Trophoblast cell (in vitro differentiated cells and primary cell): ENCODE data around the gene RAPGEF1.
A peak's percentile ranks its signal among the peaks of the same experiment; 100 is the strongest.
"Not testable (repeated sequence)": the region's sequence is repeated elsewhere in the genome, so short reads cannot be mapped to it uniquely, and the experiment has no call there.

Source experiments
- DNase-seq, 2 donors: peaks; one replicate each; pipeline ENCODE4 v3.0.0-alpha.2; 2016
- H2AFZ ChIP-seq: 2 replicates; pipeline ENCODE4 v1.6.1; 2013; ENCODE audit warnings: low read length, moderate library complexity, mild to moderate bottlenecking; ENCODE audit not compliant: insufficient read depth, poor library complexity
- H2AK5ac ChIP-seq: 2 replicates; pipeline ENCODE4 v1.6.1; 2013; ENCODE audit warnings: mild to moderate bottlenecking, low read length
- H2BK120ac ChIP-seq: 2 replicates; pipeline ENCODE4 v1.6.1; 2013; ENCODE audit warnings: low read length, mild to moderate bottlenecking, moderate library complexity; ENCODE audit not compliant: insufficient read depth, poor library complexity
- H2BK12ac ChIP-seq: 2 replicates; pipeline ENCODE4 v1.6.1; 2013; ENCODE audit warnings: mild to moderate bottlenecking, low read length, moderate library complexity
- H2BK5ac ChIP-seq: 2 replicates; pipeline ENCODE4 v1.6.1; 2013; ENCODE audit warnings: low read length, low read depth, moderate library complexity, mild to moderate bottlenecking; ENCODE audit not compliant: poor library complexity
- H3K14ac ChIP-seq: 2 replicates; pipeline ENCODE4 v1.6.1; 2013; ENCODE audit warnings: mild to moderate bottlenecking, low read length
- H3K18ac ChIP-seq: 2 replicates; pipeline ENCODE4 v1.6.1; 2013; ENCODE audit warnings: mild to moderate bottlenecking, low read length
- H3K23ac ChIP-seq: 2 replicates; pipeline ENCODE4 v1.6.1; 2013; ENCODE audit warnings: low read length
- H3K27ac ChIP-seq: 2 replicates; pipeline ENCODE4 v1.5.1; 2013; ENCODE audit warnings: low read depth, mild to moderate bottlenecking, inconsistent platforms, low read length, moderate library complexity
- H3K27me3 ChIP-seq: 2 replicates; pipeline ENCODE4 v1.6.1; 2013; ENCODE audit warnings: inconsistent platforms, mild to moderate bottlenecking, low read length, moderate library complexity; ENCODE audit not compliant: insufficient read depth
- H3K36me3 ChIP-seq, 2 experiments: 1 replicate in 1 of 2; 2 replicates in 1 of 2; pipeline ENCODE4 v1.6.1; 2013; ENCODE audit warnings: low read length in 2 of 2, mild to moderate bottlenecking in 2 of 2, moderate library complexity in 1 of 2; ENCODE audit not compliant: insufficient read depth in 2 of 2, control insufficient read depth in 1 of 2
- H3K4ac ChIP-seq: 2 replicates; pipeline ENCODE4 v1.6.1; 2013; ENCODE audit warnings: low read depth, mild to moderate bottlenecking, low read length, moderate library complexity
- H3K4me1 ChIP-seq, 2 experiments: 1 replicate in 1 of 2; 2 replicates in 1 of 2; pipeline ENCODE4 v1.6.1; 2013; ENCODE audit warnings: low read length in 2 of 2, mild to moderate bottlenecking in 2 of 2, moderate library complexity in 1 of 2; ENCODE audit not compliant: insufficient read depth in 2 of 2, control insufficient read depth in 1 of 2
- H3K4me2 ChIP-seq: 2 replicates; pipeline ENCODE4 v1.6.1; 2013; ENCODE audit warnings: inconsistent platforms, mild to moderate bottlenecking, low read length, moderate library complexity
- H3K4me3 ChIP-seq: 2 replicates; pipeline ENCODE4 v1.5.1; 2013; ENCODE audit warnings: mild to moderate bottlenecking, low read depth, low read length, inconsistent platforms
- H3K79me1 ChIP-seq: one replicate; pipeline ENCODE4 v1.6.1; 2013; ENCODE audit warnings: low read length
- H3K79me2 ChIP-seq: 2 replicates; pipeline ENCODE4 v1.6.1; 2013; ENCODE audit warnings: low read length, mild to moderate bottlenecking; ENCODE audit not compliant: control insufficient read depth, insufficient read depth, poor library complexity
- H3K9ac ChIP-seq: 2 replicates; pipeline ENCODE4 v1.6.1; 2013; ENCODE audit warnings: mild to moderate bottlenecking, low read length
- H3K9me3 ChIP-seq: 2 replicates; pipeline ENCODE4 v1.6.1; 2013; ENCODE audit warnings: low read depth, mild to moderate bottlenecking, control low read depth, inconsistent platforms, low read length; ENCODE audit not compliant: insufficient read depth
- H4K12ac ChIP-seq: 2 replicates; pipeline ENCODE4 v1.6.1; 2013; ENCODE audit warnings: low read depth, mild to moderate bottlenecking, low read length, moderate library complexity
- H4K8ac ChIP-seq: 2 replicates; pipeline ENCODE4 v1.6.1; 2013; ENCODE audit warnings: low read depth, mild to moderate bottlenecking, low read length, moderate library complexity
- H4K91ac ChIP-seq: one replicate; pipeline ENCODE4 v1.6.1; 2013; ENCODE audit warnings: low read depth, mild to moderate bottlenecking, low read length, moderate library complexity
- WGBS: extraction: QIAGEN DNeasy Blood & Tissue Kit; methylation state at CpG from one replicate; pipeline ENCODE4 v1.1.7; 2013; ENCODE audit warnings: missing lambda C conversion rate; ENCODE audit not compliant: insufficient read length, insufficient coverage; ENCODE audit errors: extremely low coverage; 5-methylcytosine and 5-hydroxymethylcytosine counted together

The RAPGEF1 gene

GRCh38 chr9:131712151-131712716 lies 27.6 kb downstream of the RAPGEF1 start:
- no CpG with 5 or more reads among the region's 10 CpGs for WGBS
- H3K27ac ChIP-seq: no peak overlapping the region
- H3K36me3 ChIP-seq: peaks cover 2 to 3% of the 10 kb centered on the region in 2 experiments
- no peak overlapping the region for H4K12ac ChIP-seq
- no peak overlapping the region for H3K4me2 ChIP-seq
- no peak overlapping the region for H3K4me3 ChIP-seq
- no peak overlapping the region for H2AFZ ChIP-seq
- H3K79me2 ChIP-seq: peaks cover 18% of the 10 kb centered on the region
- no peaks in the 10 kb centered on the region for H3K9me3 ChIP-seq
- no peak overlapping the region for H2BK12ac ChIP-seq
- no peaks in the 10 kb centered on the region for H3K27me3 ChIP-seq
- H3K18ac ChIP-seq: no peak overlapping the region
- no peak overlapping the region for H3K9ac ChIP-seq
- no peak for DNase-seq
- H4K91ac ChIP-seq: no peak overlapping the region
- H2AK5ac ChIP-seq: no peak overlapping the region
- H3K79me1 ChIP-seq: peaks cover 12% of the 10 kb centered on the region
- H4K8ac ChIP-seq: no peak overlapping the region
- peaks cover 19 to 28% of the 10 kb centered on the region in 2 experiments for H3K4me1 ChIP-seq
- H2BK120ac ChIP-seq: no peak overlapping the region
- H3K23ac ChIP-seq: no peak overlapping the region
- no peak overlapping the region for H3K14ac ChIP-seq
- H3K4ac ChIP-seq: peak overlapping the region; percentile 46
- H2BK5ac ChIP-seq: no peak overlapping the region

- Histone ChIP-seq H3K4me1 (peaks cover 29 to 42% of the 10 kb centered on the region in 2 experiments), H4K12ac (peak overlapping the region; percentile 24), H3K4me2 (no peak overlapping the region), H2AFZ (no peak overlapping the region), H3K18ac (no peak overlapping the region), H2BK12ac (peak overlapping the region; percentile 62), H3K9ac (no peak overlapping the region), H3K14ac (no peak overlapping the region), H3K36me3 (peaks cover 0 to 2% of the 10 kb centered on the region in 2 experiments), H3K4me3 (no peak overlapping the region), H3K79me1 (peaks cover 19% of the 10 kb centered on the region), H4K8ac (no peak overlapping the region), H2BK120ac (no peak overlapping the region), H3K9me3 (no peaks in the 10 kb centered on the region), H3K4ac (peak overlapping the region; percentile 31), H3K79me2 (peaks cover 11% of the 10 kb centered on the region), H3K27ac (peak overlapping the region; percentile 69), H3K27me3 (no peaks in the 10 kb centered on the region), H2BK5ac (peak overlapping the region; percentile 58), H4K91ac (peak overlapping the region; percentile 75), H2AK5ac (no peak overlapping the region), H3K23ac (no peak overlapping the region)
- DNase-seq: peak; percentile 95 to 96
- no CpG with 5 or more reads among the region's 10 CpGs for WGBS
These were observed 30.0 kb downstream of the RAPGEF1 start for GRCh38 chr9:131709771-131710431.

GRCh38 chr9:131709010-131709770 lies 30.7 kb downstream of the RAPGEF1 start:
- Histone ChIP-seq H3K18ac (peak overlapping the region; percentile 43), H3K27ac (peak overlapping the region; percentile 69), H2BK12ac (peak overlapping the region; percentile 62), H4K12ac (peak overlapping the region; percentile 24), H3K79me1 (peaks cover 16% of the 10 kb centered on the region), H3K14ac (peak overlapping the region; percentile 18), H4K91ac (peak overlapping the region; percentile 75), H2BK5ac (peak overlapping the region; percentile 58), H4K8ac (peak overlapping the region; percentile 13), H3K4me2 (peak overlapping the region; percentile 8), H3K4ac (peak overlapping the region; percentile 31), H3K79me2 (peaks cover 11% of the 10 kb centered on the region), H3K4me1 (peaks cover 22 to 37% of the 10 kb centered on the region in 2 experiments), H2BK120ac (peak overlapping the region; percentile 55)
- H3K23ac ChIP-seq, H3K36me3 ChIP-seq, H2AK5ac ChIP-seq, H3K27me3 ChIP-seq, H3K4me3 ChIP-seq, H3K9ac ChIP-seq, H3K9me3 ChIP-seq, H2AFZ ChIP-seq: not testable (repeated sequence)
- no CpG with 5 or more reads among the region's 14 CpGs for WGBS
- peak in 1 of 2 donors; percentile 42 for DNase-seq

- Histone ChIP-seq H2AFZ (no peak overlapping the region), H3K9me3 (no peaks in the 10 kb centered on the region), H3K27ac (peak overlapping the region; percentile 14), H3K9ac (no peak overlapping the region), H3K4me3 (no peak overlapping the region), H2AK5ac (peak overlapping the region; percentile 26), H3K36me3 (peaks cover 0 to 2% of the 10 kb centered on the region in 2 experiments), H2BK12ac (peak overlapping the region; percentile 79), H3K79me2 (peaks cover 11% of the 10 kb centered on the region), H2BK5ac (peak overlapping the region; percentile 21), H3K23ac (no peak overlapping the region), H3K4ac (peak overlapping the region; percentile 78), H4K12ac (no peak overlapping the region), H2BK120ac (no peak overlapping the region), H4K8ac (peak overlapping the region; percentile 64), H3K79me1 (peaks cover 16% of the 10 kb centered on the region), H3K4me2 (no peak overlapping the region), H3K27me3 (no peaks in the 10 kb centered on the region), H3K4me1 (peaks cover 22 to 38% of the 10 kb centered on the region in 2 experiments), H3K18ac (peak overlapping the region; percentile 79), H4K91ac (peak overlapping the region; percentile 66), H3K14ac (peak overlapping the region; percentile 77)
- no CpG with 5 or more reads among the region's 13 CpGs for WGBS
- DNase-seq: peak; percentile 55 to 61
These were observed 31.5 kb downstream of the RAPGEF1 start for GRCh38 chr9:131708226-131709002.
